PC-9 (cell line): Measurements from ENCODE around the gene ZNF638.

Experiments
- CTCF ChIP-seq: fragments of 200-600 bp; sonication (generic); conservative IDR thresholded peaks from 2 replicates; pipeline ENCODE4 v1.6.1; 2017; ENCODE audit warnings: mixed run types, antibody characterized with exemption, mild to moderate bottlenecking, moderate library complexity
- EZH2 ChIP-seq: fragments of 200-600 bp; sonication (generic); IDR thresholded peaks from 2 replicates; pipeline ENCODE4 v1.8.0; 2017; ENCODE audit warnings: antibody characterized with exemption, low read depth

DNA sequence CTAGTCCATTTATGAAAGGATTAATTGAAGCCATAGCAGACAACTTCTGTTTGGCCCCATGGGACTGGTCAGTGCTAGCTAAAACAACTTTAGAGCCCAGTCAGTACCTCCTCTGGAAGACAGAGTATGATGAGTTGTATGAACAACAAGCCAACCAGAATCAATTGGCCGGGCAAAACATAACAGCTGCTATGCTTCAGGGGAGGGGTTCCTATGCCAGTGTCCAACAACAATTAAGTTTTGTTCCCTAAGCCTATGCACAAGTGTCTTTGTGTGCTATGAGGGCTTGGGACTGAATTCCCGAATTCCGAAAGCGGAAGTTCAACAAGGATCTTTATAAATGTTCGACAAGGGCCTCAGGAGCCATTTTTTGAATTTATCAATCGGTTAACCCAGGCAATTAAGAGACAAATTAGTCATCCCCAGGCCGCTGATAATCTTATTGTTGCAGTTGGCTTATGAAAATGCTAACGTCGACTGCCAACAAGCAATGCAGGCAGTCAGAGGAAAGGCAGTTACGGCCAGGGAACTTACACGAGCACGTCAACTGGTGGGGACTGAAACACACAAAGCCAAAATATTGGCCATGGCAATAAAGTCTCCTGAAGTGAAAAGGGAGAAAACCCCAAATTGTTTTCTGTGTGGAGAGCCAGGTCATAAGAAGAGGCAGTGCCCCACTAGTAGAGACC is 57.9 kb downstream of the ZNF638 start:
- TF ChIP-seq CTCF (no peak), EZH2 (no peak)
